Activated effector memory CD4-positive, alpha-beta T cell treated with anti-CD3 and anti-CD28 coated beads, Interleukin-2, amount 50 U/mL, for 16 hours (primary cell): ENCODE data around the gene MIEN1.
"Not testable (repeated sequence)": the region's sequence is repeated elsewhere in the genome, so short reads cannot be mapped to it uniquely, and the experiment has no call there.

Source experiments
- DNase-seq: peaks from one replicate; pipeline ENCODE4 v3.0.0-alpha.2; 2020

The MIEN1 gene

DNA sequence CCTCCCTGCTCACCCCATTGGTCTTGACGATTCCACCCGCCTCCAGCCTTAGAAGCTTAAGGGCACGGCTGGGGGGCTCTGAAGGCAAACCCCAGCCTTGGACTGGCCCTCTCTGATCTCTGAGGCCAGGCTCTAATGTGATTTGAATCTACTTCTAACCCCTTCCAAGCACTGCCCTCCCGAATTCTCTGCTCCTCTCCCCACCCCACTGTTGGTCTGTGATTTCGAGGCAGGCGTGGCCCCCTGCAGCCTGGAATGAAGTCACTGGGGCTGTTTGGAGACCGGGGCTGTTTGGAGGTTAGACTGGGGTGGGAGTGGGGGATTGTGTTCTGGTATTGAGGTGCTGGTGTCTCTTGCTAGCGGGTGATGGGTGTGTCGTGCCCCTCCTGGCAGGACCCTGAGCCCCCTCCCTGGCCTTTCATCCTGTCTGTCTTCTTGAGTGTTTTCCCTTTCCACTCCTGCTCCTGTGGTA is 9.6 kb upstream of the MIEN1 start:
- DNase-seq, result no peak

DNA sequence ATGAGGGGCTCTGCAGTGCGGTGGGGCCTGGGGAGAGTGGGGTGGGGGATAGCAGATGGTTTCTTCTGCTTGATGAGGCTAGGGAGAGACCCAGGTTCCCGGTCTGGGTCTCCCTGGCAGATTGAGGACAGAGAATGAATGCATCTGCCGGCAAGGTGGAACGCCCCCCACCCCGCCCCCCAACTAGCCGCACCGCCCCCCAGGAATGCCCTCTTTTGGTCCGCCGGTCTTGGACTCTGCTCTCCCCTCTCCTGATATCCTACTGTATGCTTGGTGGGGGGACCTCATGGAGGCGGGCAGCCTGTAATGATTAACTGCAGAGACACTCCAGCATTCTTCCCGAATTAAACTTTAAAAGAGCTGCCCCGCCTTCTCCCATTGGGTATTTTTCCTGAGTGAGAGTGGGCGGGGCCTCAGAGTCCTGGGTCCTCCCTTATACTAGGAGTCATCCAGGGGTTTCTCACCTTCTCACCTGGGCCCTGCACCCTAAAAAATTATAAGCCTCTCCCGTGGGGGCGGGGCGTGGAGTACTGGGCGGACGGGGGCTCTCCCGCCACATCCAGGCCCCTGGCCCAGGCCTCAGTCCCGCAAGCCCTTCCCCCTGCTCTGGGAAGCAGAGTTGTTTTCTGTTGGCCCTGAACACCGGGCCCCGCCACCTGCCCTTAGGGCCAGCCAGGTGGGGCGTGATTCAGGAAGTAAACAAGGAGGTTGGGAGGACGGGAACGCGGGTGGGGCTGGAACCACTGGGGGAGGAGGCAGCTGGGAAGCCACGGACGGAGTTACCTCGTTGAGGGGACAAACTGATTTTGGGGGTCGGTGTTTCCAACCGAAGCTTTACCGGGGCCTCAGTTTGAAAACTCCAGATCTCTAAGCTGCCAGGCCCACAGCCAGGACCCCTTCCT is 8.9 kb upstream of the MIEN1 start:
- DNase-seq, result no peak

DNA sequence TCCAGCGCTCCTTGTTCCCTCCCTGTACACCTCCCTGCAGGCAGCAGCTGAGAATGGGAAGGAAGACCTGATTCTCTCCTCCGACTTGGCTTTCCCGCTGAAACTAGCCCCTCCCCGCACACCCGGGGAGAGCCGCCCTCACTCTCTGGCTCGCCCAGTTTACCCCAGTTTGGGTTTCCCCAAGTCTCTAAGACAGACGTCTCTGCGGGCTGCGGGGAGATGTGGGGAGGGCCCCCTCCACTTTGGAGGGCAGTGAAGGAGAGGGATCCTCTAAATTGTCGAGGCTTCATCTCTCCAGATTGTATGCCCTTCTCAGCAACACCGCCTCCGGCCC is 8.2 kb upstream of the MIEN1 start:
- DNase-seq, result peak; percentile 78

DNA sequence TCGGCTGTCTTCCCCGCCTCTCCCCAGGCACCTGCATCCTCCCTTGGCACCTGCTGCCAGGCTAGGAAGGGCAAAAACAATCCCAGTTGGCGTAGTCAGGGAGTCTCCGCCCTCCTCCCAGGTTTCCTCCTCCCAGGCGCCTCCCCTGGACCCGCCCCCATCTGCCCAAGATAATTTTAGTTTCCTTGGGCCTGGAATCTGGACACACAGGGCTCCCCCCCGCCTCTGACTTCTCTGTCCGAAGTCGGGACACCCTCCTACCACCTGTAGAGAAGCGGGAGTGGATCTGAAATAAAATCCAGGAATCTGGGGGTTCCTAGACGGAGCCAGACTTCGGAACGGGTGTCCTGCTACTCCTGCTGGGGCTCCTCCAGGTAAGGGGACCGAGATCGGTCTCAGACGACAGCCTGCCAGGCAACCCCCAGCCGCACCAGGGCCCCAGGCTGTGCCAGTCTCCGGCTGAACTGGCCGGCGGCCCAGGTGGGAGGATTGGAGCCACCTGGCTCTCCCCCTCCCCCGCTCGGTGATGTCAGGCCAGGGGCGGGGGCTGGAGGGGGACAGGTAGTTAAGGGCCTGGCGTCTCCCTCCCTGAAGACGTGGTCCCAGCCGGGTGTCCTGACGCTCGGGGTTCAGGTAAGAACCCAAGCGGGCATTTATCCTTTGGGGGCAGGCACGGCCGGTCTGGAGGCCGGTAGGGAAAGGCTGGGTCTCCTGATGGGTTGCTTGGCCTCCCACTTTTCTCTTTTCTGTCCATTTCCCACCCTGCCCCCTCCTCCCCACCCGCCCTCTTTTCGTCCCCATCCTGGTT is 7.6 kb upstream of the MIEN1 start, which contains the start of gene GRB7:
Gene GRB7 (plus strand): TSS at position 179 of the 808 bp plus-strand sequence. CDS start 4,364 bp downstream, outside the sequence.
- no peak for DNase-seq

DNA sequence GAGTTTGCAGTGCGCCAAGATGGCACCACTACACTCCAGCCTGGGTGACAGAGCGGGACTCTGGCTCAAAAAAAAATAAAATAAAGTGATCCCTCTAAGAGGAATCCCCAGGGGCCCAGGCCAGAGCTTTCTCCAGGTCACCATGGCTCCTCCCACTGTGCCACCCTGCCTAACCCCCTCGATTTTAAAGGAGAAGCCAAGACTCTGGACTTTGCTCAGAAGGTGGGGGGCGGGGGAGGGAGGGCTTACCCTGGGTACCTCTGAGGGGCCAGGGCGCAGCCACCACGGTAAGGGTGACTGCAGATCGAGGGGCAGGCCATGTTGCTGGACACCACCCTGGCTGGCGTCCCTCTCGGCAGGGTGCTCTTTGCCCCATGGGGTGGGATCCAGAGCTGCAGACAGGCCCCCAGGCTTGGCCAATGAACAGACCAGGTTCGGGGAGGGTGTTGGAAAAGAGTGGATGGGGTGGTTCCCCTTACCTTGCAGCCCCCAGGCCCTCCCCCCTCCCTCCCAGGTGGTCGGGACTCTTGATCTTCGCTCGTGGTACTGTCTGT is 7.0 kb upstream of the MIEN1 start:
- no peak for DNase-seq

DNA sequence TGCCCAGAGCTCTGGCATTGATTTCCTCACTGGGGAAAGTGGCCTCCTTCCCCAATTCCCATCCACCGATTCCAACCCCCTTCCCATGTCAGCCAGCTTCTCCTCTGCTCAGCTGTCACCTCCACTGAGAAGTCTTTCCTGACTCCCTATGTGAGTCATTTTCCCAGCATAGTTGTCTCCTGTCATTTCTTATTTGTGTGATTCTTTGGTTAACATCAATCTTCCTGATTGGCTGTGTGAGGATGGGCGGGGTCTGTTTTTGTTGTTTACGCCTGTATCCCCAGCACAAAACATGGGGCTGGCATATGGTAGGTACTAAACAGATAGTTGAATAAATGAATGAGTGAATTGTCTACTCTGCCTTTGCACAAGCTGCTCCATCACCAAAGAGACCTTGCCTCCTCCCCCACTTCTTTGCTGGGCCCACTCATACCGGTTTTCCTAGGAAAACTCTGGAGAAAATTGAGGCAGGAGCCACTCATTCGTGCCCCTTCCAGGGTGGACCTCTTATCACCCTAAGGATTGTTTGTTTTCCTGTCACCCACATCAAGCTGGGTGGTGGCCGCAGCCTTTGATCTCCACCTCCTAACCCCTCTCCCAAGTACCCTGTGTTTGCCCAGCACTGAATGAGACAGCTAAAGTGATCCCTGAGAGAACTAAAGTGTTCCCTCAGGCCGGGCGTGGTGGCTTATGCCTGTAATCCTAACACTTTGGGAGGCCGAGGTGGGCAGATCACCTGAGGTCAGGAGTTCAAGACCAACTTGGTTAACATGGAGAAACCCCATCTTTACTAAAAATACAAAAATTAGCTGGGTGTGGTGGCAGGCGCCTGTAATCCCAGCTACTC is 6.2 kb upstream of the MIEN1 start:
- no peak for DNase-seq

DNA sequence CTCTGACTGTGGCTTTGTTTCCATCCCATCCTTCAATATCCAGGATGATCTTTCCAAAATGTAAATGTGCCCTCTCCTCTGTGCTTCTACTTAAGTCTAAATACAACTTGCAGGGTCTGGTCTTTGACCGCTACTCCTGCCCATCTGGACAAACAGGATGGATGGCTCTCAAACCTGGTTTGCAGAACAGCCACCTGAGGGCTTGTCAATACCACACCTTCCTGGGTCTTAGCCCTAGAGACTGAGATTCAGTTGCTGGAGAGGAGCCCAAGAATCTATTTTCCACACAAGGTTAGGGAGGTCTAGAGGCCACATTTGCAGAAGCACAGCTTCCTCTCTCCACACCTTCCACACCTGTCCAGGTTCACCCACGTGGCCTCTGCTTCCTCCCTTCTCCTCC is 5.5 kb upstream of the MIEN1 start:
- DNase-seq, result no peak

DNA sequence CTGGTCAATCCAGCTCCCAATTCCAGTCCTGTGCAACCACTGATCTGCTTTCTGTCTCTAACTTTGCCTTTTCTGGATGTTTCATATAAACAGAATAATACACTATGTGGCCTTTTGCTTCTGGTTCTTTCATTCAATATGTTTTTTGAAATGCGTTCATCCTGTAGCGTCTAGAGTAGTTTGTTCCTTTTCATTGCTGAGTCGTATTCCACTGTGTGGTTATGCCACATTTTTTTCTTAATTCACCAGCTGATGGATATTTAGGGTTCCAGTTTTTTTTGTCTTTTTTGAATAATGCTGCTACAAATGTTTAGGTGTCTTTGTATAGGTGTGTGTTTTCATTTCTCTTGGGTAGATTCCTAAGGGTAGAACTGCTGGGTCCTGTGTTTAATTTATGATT is 2.3 kb upstream of the MIEN1 start:
- DNase-seq, result no peak

DNA sequence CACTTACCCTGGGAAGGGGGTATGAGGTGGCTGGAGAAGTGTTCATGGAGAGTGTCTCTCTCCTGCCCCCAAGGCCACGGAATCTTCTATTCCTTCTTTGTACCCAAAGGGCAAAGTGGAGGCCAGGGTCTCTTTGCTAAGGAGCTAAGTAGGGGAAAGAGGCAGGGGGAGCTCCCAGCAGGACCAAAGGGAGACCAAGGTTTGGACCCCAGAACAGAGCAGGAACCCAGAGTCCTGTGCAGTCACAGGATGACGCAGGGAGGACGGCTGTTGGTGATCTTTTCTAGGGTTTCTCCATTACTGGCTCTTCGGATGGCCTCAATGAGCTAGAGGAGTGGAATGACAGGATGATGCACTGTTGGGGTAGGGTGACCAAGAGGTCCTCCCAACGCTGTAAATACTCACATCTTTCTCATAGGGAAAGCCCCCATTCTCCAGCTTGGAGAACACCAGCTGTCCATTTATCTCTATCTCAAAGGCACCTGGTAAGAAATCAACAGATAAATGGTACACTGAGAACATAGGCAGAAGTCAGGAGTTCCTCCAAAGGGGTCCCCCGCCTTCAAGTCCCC is 966 bp downstream of the MIEN1 start:
- no peak for DNase-seq

DNA sequence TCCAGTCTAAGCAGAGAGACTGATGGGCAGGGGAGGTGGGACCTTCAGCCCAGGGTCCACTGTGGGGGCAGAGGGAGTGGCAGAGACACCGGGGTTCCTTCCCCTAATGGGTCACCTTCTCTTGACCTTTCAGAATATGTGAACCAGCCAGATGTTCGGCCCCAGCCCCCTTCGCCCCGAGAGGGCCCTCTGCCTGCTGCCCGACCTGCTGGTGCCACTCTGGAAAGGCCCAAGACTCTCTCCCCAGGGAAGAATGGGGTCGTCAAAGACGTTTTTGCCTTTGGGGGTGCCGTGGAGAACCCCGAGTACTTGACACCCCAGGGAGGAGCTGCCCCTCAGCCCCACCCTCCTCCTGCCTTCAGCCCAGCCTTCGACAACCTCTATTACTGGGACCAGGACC is 2.8 kb downstream of the MIEN1 start:
- no peak for DNase-seq

DNA sequence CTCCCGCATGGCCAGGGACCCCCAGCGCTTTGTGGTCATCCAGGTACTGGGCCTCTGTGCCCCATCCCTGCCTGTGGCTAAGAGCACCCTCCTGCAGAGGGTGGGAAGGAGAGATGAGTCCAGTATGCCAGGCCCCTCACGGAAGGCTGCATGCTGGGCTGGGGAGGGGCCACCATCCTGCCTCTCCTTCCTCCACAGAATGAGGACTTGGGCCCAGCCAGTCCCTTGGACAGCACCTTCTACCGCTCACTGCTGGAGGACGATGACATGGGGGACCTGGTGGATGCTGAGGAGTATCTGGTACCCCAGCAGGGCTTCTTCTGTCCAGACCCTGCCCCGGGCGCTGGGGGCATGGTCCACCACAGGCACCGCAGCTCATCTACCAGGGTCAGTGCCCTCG is 3.7 kb downstream of the MIEN1 start:
- DNase-seq, result no peak

DNA sequence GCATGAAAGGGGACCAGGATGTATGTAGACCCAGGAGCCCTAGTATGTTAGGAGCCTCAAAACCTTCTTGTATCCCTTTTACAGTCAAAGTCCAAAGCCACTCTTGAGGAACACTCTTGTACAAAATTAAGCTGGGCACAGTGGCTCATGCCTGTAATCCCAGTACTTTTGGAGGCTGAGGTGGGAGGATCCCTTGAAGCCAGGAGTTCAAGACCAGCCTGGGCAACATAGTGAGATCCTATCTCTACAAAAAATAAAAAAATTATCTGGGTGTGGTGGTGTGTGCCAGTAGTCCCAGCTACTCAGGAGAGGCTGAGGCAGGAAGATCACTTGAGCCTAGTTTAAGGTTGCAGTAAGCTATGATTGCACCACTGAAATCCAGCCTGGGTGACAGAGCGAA is 4.4 kb downstream of the MIEN1 start:
- DNase-seq, result not testable (repeated sequence)

DNA sequence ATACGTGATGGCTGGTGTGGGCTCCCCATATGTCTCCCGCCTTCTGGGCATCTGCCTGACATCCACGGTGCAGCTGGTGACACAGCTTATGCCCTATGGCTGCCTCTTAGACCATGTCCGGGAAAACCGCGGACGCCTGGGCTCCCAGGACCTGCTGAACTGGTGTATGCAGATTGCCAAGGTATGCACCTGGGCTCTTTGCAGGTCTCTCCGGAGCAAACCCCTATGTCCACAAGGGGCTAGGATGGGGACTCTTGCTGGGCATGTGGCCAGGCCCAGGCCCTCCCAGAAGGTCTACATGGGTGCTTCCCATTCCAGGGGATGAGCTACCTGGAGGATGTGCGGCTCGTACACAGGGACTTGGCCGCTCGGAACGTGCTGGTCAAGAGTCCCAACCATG is 5.6 kb downstream of the MIEN1 start:
- no peak for DNase-seq

DNA sequence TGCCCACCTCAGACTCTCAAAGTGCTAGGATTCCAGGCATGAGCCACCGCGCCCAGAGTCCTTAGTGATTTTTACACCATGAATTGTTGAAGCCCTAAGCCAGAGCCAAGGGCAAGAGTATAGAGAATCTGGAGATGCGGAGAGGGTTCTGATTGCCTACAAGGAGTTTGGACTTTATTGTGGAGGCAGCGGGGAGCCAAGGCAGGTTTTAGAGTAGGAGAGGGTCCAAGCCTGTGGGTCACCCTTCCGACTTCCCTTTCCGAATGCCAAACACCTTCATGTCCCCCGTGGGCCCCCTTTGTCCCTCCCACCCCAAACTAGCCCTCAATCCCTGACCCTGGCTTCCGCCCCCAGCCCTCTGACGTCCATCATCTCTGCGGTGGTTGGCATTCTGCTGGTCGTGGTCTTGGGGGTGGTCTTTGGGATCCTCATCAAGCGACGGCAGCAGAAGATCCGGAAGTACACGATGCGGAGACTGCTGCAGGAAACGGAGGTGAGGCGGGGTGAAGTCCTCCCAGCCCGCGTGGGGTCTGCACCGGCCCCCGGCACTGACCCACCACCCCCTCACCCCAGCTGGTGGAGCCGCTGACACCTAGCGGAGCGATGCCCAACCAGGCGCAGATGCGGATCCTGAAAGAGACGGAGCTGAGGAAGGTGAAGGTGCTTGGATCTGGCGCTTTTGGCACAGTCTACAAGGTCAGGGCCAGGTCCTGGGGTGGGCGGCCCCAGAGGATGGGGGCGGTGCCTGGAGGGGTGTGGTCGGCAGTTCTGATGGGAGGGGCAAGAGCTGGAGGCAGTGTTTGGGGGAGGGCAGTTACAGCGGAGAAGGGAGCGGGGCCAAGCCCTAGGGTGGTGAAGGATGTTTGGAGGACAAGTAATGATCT is 7.1 kb downstream of the MIEN1 start:
- DNase-seq, result no peak

DNA sequence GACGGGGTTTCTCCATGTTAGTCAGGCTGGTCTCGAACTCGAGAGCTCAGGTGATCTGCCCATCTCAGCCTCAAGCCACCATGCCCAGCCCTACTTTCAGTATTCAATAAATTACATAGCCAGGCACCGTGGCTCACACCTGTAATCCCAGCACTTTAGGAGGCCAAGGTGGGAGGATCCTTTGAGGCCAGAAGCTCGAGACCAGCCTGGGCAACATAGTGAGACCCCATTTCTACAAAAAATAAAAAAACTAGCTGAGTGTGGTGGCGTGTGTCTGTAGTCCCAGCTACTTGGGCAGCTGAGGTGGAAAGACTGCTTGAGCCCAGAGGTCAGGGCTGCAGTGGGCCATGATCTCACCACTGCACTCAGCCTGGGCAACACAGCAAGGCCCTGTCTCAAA is 8.2 kb downstream of the MIEN1 start:
- DNase-seq, result no peak

DNA sequence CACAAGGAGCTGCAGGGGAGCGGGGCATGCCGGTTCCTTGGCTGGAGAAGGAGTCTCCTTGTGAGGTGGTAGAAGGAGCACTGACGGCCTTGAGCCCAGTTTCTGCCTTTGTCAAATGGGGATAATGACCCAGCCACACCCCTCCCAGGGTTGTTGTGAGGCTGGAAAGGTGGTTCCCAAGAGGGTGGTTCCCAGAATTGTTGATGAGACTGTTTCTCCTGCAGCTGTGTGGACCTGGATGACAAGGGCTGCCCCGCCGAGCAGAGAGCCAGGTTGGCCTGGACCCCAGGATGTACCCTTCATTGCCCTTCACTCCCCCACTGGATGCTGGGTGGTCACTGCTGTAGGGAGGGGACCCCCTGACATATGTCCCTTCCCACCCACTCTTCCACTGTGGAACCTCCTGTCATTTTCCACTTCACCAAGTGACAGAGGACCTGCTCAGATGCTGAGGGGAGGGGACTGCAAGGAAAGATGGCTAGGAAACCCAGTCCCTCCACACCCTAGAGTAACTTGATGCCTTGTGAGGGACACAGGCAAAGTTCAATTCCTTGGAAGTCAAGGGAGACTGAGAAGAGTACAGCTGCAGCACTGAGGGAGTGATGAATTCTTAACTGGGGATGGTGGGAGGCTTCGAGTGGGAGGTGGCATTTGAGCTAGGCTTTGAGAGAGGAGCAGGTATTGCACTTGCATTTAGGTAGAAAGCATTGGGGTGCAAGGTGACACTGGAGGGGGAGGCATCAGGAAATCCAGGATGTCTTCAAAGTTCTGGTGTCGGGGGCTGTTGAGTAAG is 10.6 kb downstream of the MIEN1 start:
- DNase-seq, result no peak

DNA sequence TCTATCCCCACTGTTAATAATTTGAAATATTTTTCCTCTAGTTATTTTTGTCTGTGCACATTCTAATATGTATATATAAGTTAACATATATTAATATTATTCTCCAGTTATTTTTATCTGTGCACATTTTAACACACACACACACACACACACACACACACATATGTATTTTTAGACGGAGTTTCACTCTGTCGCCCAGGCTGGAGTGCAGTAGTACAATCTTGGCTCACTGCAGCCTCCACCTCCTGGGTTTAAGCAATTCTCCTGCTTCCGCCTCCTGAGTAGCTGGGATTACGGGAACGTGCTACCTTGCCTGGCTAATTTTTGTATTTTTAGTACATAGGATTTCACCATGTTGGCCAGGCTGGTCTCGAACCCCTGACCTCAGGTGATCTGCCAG is 12.7 kb downstream of the MIEN1 start:
- DNase-seq, result no peak

DNA sequence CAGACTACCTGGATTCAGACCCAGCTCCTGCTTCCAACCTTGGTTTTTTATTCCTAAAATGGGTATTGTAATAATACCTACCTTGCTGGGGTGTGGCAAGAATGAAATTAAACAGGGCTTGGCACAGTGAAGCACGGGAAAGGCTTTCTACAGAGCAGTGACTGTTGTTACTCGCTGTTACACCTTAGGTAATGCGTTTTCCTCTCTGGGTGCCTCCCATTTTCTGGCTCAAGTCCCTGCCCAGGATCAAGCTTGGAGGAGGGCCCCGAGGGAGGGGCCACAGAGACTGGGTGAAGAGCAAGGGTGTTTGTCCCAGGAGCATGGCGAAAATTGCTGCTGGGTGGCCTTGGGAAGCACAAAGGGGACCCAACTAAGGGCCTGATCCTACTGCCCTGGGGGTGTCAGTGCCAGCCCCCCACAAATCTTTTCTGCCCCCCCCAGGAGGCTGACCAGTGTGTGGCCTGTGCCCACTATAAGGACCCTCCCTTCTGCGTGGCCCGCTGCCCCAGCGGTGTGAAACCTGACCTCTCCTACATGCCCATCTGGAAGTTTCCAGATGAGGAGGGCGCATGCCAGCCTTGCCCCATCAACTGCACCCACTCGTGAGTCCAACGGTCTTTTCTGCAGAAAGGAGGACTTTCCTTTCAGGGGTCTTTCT is 13.3 kb downstream of the MIEN1 start:
- no peak for DNase-seq

DNA sequence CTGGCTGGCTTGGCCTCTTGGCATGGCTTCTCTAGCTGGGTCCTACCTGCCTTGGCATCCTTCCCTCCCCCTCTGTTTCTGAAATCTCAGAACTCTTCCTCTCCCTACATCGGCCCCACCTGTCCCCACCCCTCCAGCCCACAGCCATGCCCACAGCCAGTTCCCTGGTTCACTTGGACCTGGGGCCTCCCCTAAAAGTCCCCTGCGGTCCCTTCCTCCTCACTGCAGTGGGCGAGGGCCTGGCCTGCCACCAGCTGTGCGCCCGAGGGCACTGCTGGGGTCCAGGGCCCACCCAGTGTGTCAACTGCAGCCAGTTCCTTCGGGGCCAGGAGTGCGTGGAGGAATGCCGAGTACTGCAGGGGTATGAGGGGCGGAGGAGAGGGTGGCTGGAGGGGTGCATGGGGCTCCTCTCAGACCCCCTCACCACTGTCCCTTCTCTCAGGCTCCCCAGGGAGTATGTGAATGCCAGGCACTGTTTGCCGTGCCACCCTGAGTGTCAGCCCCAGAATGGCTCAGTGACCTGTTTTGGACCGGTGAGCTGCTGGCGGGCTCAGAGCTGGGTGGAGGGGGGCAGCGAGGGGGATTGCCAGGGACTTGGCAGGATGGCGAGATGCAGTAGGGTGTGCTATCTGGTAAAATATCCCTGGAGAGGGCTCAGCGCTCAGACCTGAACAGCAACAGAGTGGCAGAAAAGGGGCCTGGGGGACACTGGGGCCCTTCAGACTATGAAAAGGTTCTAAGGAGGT is 14.1 kb downstream of the MIEN1 start:
- no peak for DNase-seq
